Vagina (tissue), 2 donors: ENCODE data around the gene BPIFB6. TPM values are rescaled to one million over a fixed set of nuclear protein-coding genes. Genes with fewer than 3 reads are reported as not detected.

Source experiments
- DNase-seq, 2 donors: peaks; one replicate each; pipeline ENCODE4 v3.0.0-alpha.2; 2017; ENCODE audit errors: extremely low spot score in 2 of 2
- H3K27ac ChIP-seq: fragments of 200-600 bp; sonication (generic); one replicate; pipeline ENCODE4 v1.5.1; 2019
- H3K27me3 ChIP-seq: fragments of 200-600 bp; sonication (generic); one replicate; pipeline ENCODE4 v1.5.1; 2019
- H3K36me3 ChIP-seq, 2 donors: fragments of 200-600 bp; sonication (generic); one replicate each; pipeline ENCODE4 v1.5.1; 2017 to 2019
- H3K4me1 ChIP-seq: fragments of 200-600 bp; sonication (generic); one replicate; pipeline ENCODE4 v1.5.1; 2019
- H3K4me3 ChIP-seq, 2 donors: fragments of 200-600 bp; sonication (generic); 1 replicate in 1 of 2; 2 replicates in 1 of 2; pipeline ENCODE4 v1.5.1; 2016 to 2019
- H3K9me3 ChIP-seq: fragments of 200-600 bp; sonication (generic); one replicate; pipeline ENCODE4 v1.5.1; 2019
- POLR2A ChIP-seq, 2 donors: fragments of 450-650 bp; IDR thresholded peaks; one replicate each; pipeline ENCODE4 v1.6.1; 2017; ENCODE audit warnings: antibody characterized with exemption in 2 of 2, mild to moderate bottlenecking in 2 of 2, moderate library complexity in 2 of 2
- POLR2AphosphoS5 ChIP-seq, 2 donors: sonication (generic); formaldehyde crosslinking; IDR thresholded peaks; one replicate each; pipeline ENCODE4 v1.9.0; 2017; ENCODE audit warnings: antibody characterized with exemption in 2 of 2, mild to moderate bottlenecking in 2 of 2, low read depth in 1 of 2; ENCODE audit not compliant: insufficient read depth in 1 of 2
- intact Hi-C: fragments of 100-400 bp; cut with DNase I; formaldehyde crosslinking; loops from one replicate; pipeline ENCODE4 v1.15.1; 2023
- total RNA-seq: library from RNA; depleted of rRNA; stranded (reverse); fragments of >200 nt; gene quantifications from one replicate; pipeline ENCODE4 v1.2.3, GENCODE V29; 2016
- TF ChIP-seq, protein P1 (sequence below), 3 experiments: fragments of 450-650 bp in 2 of 3; fragments of 200-600 bp in 1 of 3; sonication (generic) in 1 of 3; IDR thresholded peaks; one replicate each; pipeline ENCODE4 v1.5.1; 2017 to 2019; ENCODE audit warnings: antibody characterized with exemption in 3 of 3, mild to moderate bottlenecking in 2 of 3, moderate library complexity in 2 of 3

Gene BPIFB6
- total RNA-seq, 1 donor from 2014 or later, result not detected

DNA sequence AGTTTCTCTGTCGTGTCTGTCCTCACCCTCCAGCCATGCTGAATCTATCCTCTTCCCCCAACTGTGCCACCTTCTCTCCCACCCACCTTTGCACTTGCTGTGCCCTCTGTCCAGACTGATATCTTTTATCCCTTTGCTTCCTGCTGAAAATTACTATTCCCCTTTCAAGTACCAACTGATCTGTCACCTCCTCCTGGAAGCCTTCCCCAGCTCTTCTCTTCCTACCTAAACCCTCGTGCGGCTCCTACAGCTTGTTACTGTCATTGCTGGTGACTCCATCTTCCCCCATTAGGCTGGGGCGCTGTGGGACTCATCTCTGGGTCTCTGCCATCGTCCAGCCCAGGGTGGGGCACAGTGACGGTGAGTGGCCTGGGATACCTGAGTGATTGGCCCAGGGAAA, 1.1 kb downstream of the BPIFB6 start:
- no peak for DNase-seq
- Histone ChIP-seq H3K27me3 (no peaks in the 10 kb centered on the region), H3K36me3 (no peaks in the 10 kb centered on the region), H3K27ac (no peak overlapping the region), H3K4me1 (no peaks in the 10 kb centered on the region), H3K4me3 (no peak overlapping the region), H3K9me3 (no peaks in the 10 kb centered on the region)
- intact Hi-C loops, result no loop called here
- TF ChIP-seq POLR2A (IDR thresholded peaks at IDR 0.05) (no peak), POLR2AphosphoS5 (IDR thresholded peaks at IDR 0.05; ENCODE audit: insufficient read depth in 1 of 2, low read depth in 1 of 2) (no peak)
- TF ChIP-seq, protein P1, sequence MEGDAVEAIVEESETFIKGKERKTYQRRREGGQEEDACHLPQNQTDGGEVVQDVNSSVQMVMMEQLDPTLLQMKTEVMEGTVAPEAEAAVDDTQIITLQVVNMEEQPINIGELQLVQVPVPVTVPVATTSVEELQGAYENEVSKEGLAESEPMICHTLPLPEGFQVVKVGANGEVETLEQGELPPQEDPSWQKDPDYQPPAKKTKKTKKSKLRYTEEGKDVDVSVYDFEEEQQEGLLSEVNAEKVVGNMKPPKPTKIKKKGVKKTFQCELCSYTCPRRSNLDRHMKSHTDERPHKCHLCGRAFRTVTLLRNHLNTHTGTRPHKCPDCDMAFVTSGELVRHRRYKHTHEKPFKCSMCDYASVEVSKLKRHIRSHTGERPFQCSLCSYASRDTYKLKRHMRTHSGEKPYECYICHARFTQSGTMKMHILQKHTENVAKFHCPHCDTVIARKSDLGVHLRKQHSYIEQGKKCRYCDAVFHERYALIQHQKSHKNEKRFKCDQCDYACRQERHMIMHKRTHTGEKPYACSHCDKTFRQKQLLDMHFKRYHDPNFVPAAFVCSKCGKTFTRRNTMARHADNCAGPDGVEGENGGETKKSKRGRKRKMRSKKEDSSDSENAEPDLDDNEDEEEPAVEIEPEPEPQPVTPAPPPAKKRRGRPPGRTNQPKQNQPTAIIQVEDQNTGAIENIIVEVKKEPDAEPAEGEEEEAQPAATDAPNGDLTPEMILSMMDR (IDR thresholded peaks at IDR 0.05), result no peak

DNA sequence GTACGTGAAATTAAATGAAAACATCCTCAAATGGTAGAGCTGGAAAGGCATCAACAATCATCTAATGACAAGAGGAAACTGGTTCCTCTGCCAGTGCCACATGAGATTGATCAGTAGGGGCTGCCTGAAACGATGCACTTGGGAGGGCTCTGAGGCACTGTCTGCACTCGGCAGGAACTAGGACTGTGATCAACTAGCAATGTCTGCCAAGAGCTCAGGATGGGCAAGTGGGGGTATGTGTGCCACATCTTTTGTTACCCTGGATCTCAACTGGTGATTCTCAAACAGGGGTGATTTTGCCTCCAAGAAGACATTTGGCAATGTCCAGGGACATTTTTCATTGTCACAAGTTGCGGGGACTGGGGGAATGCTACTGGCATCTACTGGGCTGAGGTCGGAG, 1.9 kb downstream of the BPIFB6 start:
- TF ChIP-seq, protein P1 (IDR thresholded peaks at IDR 0.05), result no peak
- no peak for TF ChIP-seq POLR2A (IDR thresholded peaks at IDR 0.05)
- TF ChIP-seq POLR2AphosphoS5 (IDR thresholded peaks at IDR 0.05; ENCODE audit: insufficient read depth in 1 of 2, low read depth in 1 of 2), result no peak
- no peaks in the 10 kb centered on the region for H3K36me3 ChIP-seq
- H3K27me3 ChIP-seq, result no peaks in the 10 kb centered on the region
- no peak overlapping the region for H3K27ac ChIP-seq
- intact Hi-C loops, result no loop called here
- H3K4me1 ChIP-seq, result no peaks in the 10 kb centered on the region
- no peak for DNase-seq
- H3K4me3 ChIP-seq, result no peak overlapping the region
- no peaks in the 10 kb centered on the region for H3K9me3 ChIP-seq

DNA sequence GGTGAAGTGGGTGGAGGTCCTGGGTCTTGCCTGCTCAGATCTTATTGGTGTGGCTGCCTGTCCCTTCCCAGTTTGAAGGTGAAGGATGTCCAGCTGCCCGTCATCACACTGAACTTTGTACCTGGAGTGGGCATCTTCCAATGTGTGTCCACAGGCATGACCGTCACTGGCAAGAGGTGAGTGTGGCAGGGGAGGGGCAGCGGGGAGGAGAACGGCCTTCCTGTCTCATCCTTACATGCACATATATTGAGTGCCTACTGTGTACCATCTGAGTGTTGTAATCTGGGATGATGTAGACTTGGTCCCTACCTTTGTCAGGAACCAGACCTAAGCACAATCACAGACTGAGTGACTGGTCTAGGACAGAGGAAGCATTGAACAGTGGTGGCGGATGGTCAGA, 2.7 kb downstream of the BPIFB6 start:
- DNase-seq, result no peak
- TF ChIP-seq, protein P1 (IDR thresholded peaks at IDR 0.05), result no peak
- TF ChIP-seq POLR2A (IDR thresholded peaks at IDR 0.05) (no peak), POLR2AphosphoS5 (IDR thresholded peaks at IDR 0.05; ENCODE audit: insufficient read depth in 1 of 2, low read depth in 1 of 2) (no peak)
- H3K36me3 ChIP-seq, result no peaks in the 10 kb centered on the region
- no peaks in the 10 kb centered on the region for H3K27me3 ChIP-seq
- intact Hi-C loops, result no loop called here
- H3K9me3 ChIP-seq, result no peaks in the 10 kb centered on the region
- no peak overlapping the region for H3K4me3 ChIP-seq
- H3K27ac ChIP-seq, result no peak overlapping the region
- H3K4me1 ChIP-seq, result no peaks in the 10 kb centered on the region

DNA sequence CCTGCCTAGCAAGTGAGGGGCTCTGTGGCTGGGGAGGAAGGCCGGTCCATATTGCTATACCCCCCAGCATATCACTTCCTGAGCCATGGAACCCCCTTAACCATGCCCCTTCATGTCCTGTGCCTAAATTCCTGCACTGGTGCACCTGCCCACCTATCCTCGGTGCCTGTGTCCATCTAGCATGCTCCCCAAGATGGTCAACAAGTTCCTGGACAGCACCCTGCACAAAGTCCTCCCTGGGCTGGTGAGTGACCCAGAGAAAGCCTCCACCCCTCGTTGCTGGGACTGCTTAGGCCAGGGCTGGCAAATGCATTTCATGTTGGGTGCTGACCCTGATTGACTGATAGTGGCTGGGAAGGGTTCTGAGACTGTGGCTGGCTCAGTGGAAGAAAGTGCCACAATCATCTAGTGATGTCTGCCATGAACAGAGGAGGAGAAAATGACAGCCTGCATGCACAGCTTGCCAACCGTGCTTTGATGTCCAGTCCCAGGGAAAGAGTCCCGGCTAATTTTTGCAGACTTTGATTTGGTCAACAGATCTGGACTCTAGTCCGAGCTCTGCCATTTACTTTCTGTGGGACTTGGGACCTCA, 3.5 kb downstream of the BPIFB6 start:
- no peak for TF ChIP-seq POLR2A (IDR thresholded peaks at IDR 0.05)
- Histone ChIP-seq H3K27ac (no peak overlapping the region), H3K27me3 (no peaks in the 10 kb centered on the region), H3K4me3 (no peak overlapping the region), H3K4me1 (no peaks in the 10 kb centered on the region), H3K36me3 (no peaks in the 10 kb centered on the region), H3K9me3 (no peaks in the 10 kb centered on the region)
- intact Hi-C loops, result no loop called here
- no peak for DNase-seq

DNA sequence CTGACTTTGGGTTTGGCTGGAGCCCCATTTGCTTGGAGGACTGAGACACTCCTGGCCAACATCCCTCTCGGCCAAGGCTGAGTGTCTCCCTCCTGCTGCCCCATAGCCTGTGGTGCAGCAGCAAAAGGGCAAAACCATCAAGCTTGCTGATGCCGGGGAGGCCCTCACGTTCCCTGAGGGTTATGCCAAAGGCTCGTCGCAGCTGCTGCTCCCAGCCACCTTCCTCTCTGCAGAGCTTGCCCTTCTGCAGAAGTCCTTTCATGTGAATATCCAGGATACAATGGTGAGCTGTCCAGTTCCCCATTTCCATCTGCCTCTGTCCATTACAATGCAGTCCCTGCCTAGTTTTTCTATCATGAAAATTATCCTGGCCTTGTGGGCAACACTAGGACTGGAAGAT, 6.0 kb downstream of the BPIFB6 start:
- no peaks in the 10 kb centered on the region for H3K27me3 ChIP-seq
- H3K27ac ChIP-seq, result no peak overlapping the region
- H3K4me3 ChIP-seq, result no peak overlapping the region
- H3K36me3 ChIP-seq, result no peaks in the 10 kb centered on the region
- H3K4me1 ChIP-seq, result no peaks in the 10 kb centered on the region
- no peaks in the 10 kb centered on the region for H3K9me3 ChIP-seq
- no peak for DNase-seq
- intact Hi-C loops, result no loop called here
- TF ChIP-seq, protein P1 (IDR thresholded peaks at IDR 0.05), result no peak
- TF ChIP-seq POLR2A (IDR thresholded peaks at IDR 0.05), result no peak
- no peak for TF ChIP-seq POLR2AphosphoS5 (IDR thresholded peaks at IDR 0.05; ENCODE audit: insufficient read depth in 1 of 2, low read depth in 1 of 2)
